A549 (cell line): ENCODE data around the gene LVRN. TPM values are rescaled to one million over a fixed set of nuclear protein-coding genes. Genes with fewer than 3 reads are reported as not detected.

Source experiments
- ATAC-seq, 2 experiments: fragments of 200-7000 bp in 1 of 2; fragments of >200 bp in 1 of 2; cut with Nextera tagmentation in 1 of 2; cut with Tn5 transposase in 1 of 2; 3 replicates each; pipeline versions ENCODE4 v1.8.0 to v1.9.1; 2018 to 2020; ENCODE audit warnings: mild to moderate bottlenecking in 1 of 2, moderate library complexity in 1 of 2
- CTCF ChIA-PET: fragments of 300-600 bp; sonication (Branson Sonifier 250); formaldehyde crosslinking; extraction: SDS; loops from one replicate; lab custom pipeline; 2021; ENCODE audit warnings: antibody characterized with exemption, inconsistent platforms; lab: Yijun Ruan, JAX
- POLR2A ChIA-PET: fragments of 350-600 bp; formaldehyde crosslinking; extraction: SDS; loops from one replicate; lab custom pipeline; 2021; ENCODE audit warnings: antibody characterized with exemption, inconsistent platforms; lab: Yijun Ruan, JAX
- DNase-seq, 2 experiments: peaks; one replicate each; pipeline versions ENCODE4 v3.0.0 to v3.0.0-alpha.2; 2011 to 2016; ENCODE audit warnings: low read depth in 1 of 2, low spot score in 1 of 2
- FAIRE-seq: peaks from 2 replicates; lab custom pipeline; 2011; peaks lifted over from hg19 to GRCh38; lab: Jason Lieb, UNC
- H3K27ac ChIP-seq, 2 experiments: fragments of >200 bp; sonication (Bioruptor Twin); formaldehyde crosslinking; 3 replicates each; pipeline ENCODE4 v1.5.1; 2016 to 2017
- H3K4me1 ChIP-seq: fragments of >200 bp; sonication (Bioruptor Twin); formaldehyde crosslinking; 3 replicates; pipeline ENCODE4 v1.6.1; 2016
- H3K4me2 ChIP-seq: fragments of >200 bp; sonication (Bioruptor Twin); formaldehyde crosslinking; 3 replicates; pipeline ENCODE4 v1.6.1; 2016
- H3K4me3 ChIP-seq: fragments of >200 bp; sonication (Bioruptor Twin); formaldehyde crosslinking; 3 replicates; pipeline ENCODE4 v1.5.1; 2016
- H3K9me3 ChIP-seq: fragments of >200 bp; sonication (Bioruptor Twin); formaldehyde crosslinking; 3 replicates; pipeline ENCODE4 v1.6.1; 2016
- BHLHE40 ChIP-seq: IDR thresholded peaks from 2 replicates; pipeline ENCODE4 v1.6.1; 2012; ENCODE audit warnings: low read depth, low read length, inconsistent platforms
- EP300 ChIP-seq, 2 experiments: fragments of >200 bp; sonication (Bioruptor Twin); formaldehyde crosslinking; IDR thresholded peaks; 2 replicates in 1 of 2; 3 replicates in 1 of 2; pipeline ENCODE4 v1.6.1; 2016 to 2017
- HOXA7 ChIP-seq: fragments of 250-450 bp; sonication (Bioruptor Pico); IDR thresholded peaks from 2 replicates; pipeline ENCODE4 v1.5.0; 2020; ENCODE audit warnings: mild to moderate bottlenecking, moderate library complexity
- NFE2L2 ChIP-seq: fragments of 150-350 bp; conservative IDR thresholded peaks from 2 replicates; pipeline ENCODE4 v1.6.1; 2014; ENCODE audit warnings: low read length
- RFX5 ChIP-seq: fragments of 450-650 bp; IDR thresholded peaks from 2 replicates; pipeline ENCODE4 v1.7.1; 2014; ENCODE audit warnings: antibody characterized with exemption, mild to moderate bottlenecking, moderate library complexity
- RNF2 ChIP-seq: fragments of 200-600 bp; sonication (generic); IDR thresholded peaks from 2 replicates; pipeline ENCODE4 v1.6.1; 2016; ENCODE audit warnings: low read depth, mild to moderate bottlenecking, antibody characterized with exemption, moderate library complexity, borderline replicate concordance
- TFCP2L1 ChIP-seq: fragments of 250-450 bp; sonication (Bioruptor Pico); IDR thresholded peaks from 2 replicates; pipeline ENCODE4 v1.5.0; 2021; ENCODE audit warnings: mild to moderate bottlenecking
- ZC3H11A ChIP-seq: fragments of 450-650 bp; IDR thresholded peaks from 2 replicates; pipeline ENCODE4 v1.6.1; 2014; ENCODE audit warnings: antibody characterized with exemption, mild to moderate bottlenecking
- WGBS: methylation state at CpG from one replicate; pipeline ENCODE4 v1.1.6; 2017; ENCODE audit errors: missing lambda C conversion rate; 5-methylcytosine and 5-hydroxymethylcytosine counted together
- polyA plus RNA-seq, 4 experiments: library from polyadenylated mRNA; depleted of rRNA in 3 of 4; stranded (reverse); fragments of >200 nt; fragmentation: RNase III in 1 of 4; extraction: RNeasy Plus Mini Kit Qiagen cat#74134 plus additional on column Dnase treatment in 1 of 4; gene quantifications; 2 replicates in 3 of 4; 3 replicates in 1 of 4; pipeline ENCODE4 v1.2.3, GENCODE V29; 2011 to 2017
- TF ChIP-seq, protein P1 (sequence below): fragments of 200-600 bp; sonication (generic); IDR thresholded peaks from 2 replicates; pipeline ENCODE4 v1.6.1; 2016; ENCODE audit warnings: antibody characterized with exemption, mild to moderate bottlenecking, moderate library complexity
- TF ChIP-seq, protein P2 (sequence below): fragments of 450-650 bp; IDR thresholded peaks from 2 replicates; pipeline ENCODE4 v1.6.1; 2014; ENCODE audit warnings: antibody characterized with exemption
- TF ChIP-seq, protein P3 (sequence below): IDR thresholded peaks from 2 replicates; pipeline ENCODE4 v1.6.1; 2012; ENCODE audit warnings: low read depth, borderline replicate concordance
- TF ChIP-seq, protein P4 (sequence below): fragments of 250-450 bp; sonication (Bioruptor Pico); IDR thresholded peaks from 2 replicates; pipeline ENCODE4 v1.5.0; 2021; ENCODE audit warnings: mild to moderate bottlenecking, moderate library complexity, borderline replicate concordance

The LVRN gene
- polyA plus RNA-seq, 2 of the 4 experiments (the other 2 are of a cell fraction), result 0.06 to 0.16 TPM

DNA sequence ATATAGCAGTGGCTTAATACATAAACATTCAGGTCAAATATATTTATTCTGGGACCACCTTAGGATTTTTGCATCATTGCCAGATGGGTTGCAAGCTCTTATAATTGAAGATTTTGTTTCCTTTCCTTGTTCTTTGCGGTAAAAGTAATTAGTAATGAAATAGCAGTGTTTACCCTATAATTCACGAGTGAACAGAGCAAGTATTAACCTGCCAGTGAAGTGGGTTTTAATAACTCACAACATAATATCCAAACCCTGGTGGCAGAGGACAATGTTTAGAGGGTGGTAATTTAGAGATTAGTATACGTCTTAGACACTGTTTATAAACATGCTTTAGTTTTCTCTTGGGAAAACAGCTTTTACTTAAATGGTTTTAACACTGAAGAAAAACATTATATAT, 81.8 kb downstream of the LVRN start:
- Histone ChIP-seq H3K4me2 (no peak overlapping the region), H3K4me1 (no peaks in the 10 kb centered on the region), H3K9me3 (no peaks in the 10 kb centered on the region), H3K27ac (no peak overlapping the region), H3K4me3 (no peak overlapping the region)
- ChIA-PET POLR2A (no interaction called here), CTCF (no interaction called here)
- WGBS, result 55% methylated on average over 3 of the region's 3 CpGs
- FAIRE-seq, result no peak
- TF ChIP-seq HOXA7 (CRISPR knock-in tag) (no peak), NFE2L2 (no peak)
- TF ChIP-seq, protein P1, sequence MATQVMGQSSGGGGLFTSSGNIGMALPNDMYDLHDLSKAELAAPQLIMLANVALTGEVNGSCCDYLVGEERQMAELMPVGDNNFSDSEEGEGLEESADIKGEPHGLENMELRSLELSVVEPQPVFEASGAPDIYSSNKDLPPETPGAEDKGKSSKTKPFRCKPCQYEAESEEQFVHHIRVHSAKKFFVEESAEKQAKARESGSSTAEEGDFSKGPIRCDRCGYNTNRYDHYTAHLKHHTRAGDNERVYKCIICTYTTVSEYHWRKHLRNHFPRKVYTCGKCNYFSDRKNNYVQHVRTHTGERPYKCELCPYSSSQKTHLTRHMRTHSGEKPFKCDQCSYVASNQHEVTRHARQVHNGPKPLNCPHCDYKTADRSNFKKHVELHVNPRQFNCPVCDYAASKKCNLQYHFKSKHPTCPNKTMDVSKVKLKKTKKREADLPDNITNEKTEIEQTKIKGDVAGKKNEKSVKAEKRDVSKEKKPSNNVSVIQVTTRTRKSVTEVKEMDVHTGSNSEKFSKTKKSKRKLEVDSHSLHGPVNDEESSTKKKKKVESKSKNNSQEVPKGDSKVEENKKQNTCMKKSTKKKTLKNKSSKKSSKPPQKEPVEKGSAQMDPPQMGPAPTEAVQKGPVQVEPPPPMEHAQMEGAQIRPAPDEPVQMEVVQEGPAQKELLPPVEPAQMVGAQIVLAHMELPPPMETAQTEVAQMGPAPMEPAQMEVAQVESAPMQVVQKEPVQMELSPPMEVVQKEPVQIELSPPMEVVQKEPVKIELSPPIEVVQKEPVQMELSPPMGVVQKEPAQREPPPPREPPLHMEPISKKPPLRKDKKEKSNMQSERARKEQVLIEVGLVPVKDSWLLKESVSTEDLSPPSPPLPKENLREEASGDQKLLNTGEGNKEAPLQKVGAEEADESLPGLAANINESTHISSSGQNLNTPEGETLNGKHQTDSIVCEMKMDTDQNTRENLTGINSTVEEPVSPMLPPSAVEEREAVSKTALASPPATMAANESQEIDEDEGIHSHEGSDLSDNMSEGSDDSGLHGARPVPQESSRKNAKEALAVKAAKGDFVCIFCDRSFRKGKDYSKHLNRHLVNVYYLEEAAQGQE, result no peak
- TF ChIP-seq, protein P2, sequence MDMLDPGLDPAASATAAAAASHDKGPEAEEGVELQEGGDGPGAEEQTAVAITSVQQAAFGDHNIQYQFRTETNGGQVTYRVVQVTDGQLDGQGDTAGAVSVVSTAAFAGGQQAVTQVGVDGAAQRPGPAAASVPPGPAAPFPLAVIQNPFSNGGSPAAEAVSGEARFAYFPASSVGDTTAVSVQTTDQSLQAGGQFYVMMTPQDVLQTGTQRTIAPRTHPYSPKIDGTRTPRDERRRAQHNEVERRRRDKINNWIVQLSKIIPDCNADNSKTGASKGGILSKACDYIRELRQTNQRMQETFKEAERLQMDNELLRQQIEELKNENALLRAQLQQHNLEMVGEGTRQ, result no peak
- no peak for DNase-seq
- ATAC-seq, result no peak

DNA sequence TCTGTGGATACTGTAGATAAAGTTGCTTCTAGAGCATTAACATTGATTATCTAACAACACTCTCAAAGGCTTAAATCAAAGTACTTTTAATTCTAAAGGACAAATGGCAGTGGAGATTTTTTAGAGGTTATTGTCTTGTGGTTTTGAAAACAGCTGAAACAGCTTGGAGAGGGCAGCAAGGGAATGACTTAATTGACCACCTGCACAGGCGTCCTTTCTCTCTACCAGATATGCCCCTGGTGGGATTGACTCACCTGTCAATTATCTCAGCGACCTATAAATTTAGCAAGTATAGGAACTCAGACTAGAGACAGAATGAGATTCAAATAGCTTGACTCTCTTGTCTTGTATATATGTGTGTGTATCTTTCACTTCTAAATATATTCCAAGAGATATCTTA, 83.5 kb downstream of the LVRN start:
- CTCF ChIA-PET, result no interaction called here

DNA sequence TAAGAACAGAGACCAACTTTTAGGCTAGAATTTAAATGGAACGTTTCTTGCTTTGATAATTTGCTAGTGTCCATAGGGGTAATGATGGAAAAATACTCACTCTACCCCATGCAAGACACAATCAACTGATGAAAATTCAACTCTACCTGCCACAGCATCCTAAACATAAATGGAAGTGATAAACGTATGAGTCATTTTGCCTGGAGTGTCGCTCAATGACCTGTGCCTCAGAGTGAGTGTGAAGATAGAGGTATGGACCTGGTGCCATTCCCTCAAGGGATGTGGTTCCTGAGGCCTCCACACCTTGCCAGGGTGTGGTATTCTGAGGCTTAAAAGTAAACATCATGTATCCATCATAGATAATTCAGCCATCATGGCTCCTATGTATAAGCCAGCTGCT, 84.0 kb downstream of the LVRN start:
- no peak for TF ChIP-seq ZC3H11A
- no peak for TF ChIP-seq TFCP2L1 (CRISPR knock-in tag)
- TF ChIP-seq RFX5, result no peak
- no peak for TF ChIP-seq RNF2
- TF ChIP-seq, all 56 proteins: peak for 0
- FAIRE-seq (no peak), ATAC-seq (no peak), DNase-seq (no peak)
- Histone ChIP-seq H3K4me3 (no peak overlapping the region), H3K27ac (no peak overlapping the region), H3K9me3 (no peaks in the 10 kb centered on the region), H3K4me1 (no peaks in the 10 kb centered on the region), H3K4me2 (no peak overlapping the region)
- ChIA-PET CTCF (no interaction called here), POLR2A (no interaction called here)
- 48% methylated on average over 3 of the region's 3 CpGs for WGBS

More for the DNA sequence above, 83.5 kb downstream of the LVRN start:
- Histone ChIP-seq H3K27ac (no peak overlapping the region), H3K4me3 (no peak overlapping the region), H3K4me1 (no peaks in the 10 kb centered on the region), H3K9me3 (no peaks in the 10 kb centered on the region), H3K4me2 (no peak overlapping the region)
- POLR2A ChIA-PET, result no interaction called here
- FAIRE-seq (no peak), DNase-seq (no peak), ATAC-seq (no peak)
- TF ChIP-seq TFCP2L1 (CRISPR knock-in tag), result no peak
- WGBS, result 11% methylated on average over 2 of the region's 2 CpGs

DNA sequence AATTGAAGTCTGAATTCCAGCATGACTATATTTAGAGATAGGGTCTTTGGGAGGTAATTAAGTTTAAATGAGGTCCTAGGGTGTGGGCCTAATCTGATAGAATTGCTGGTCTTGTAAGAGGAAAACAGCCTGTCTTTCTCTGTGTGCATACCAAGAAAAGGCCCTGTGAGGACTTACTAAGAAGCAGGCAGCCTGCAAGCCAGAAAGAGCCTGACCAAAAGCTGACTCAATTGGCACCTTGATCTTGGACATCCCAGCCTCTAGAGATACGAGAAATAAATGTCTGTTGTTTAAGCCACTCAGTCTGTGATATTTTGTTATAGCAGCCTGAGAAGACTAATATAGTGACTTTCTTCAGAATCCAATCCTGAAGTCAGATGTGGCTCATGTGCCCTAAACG, 84.5 kb downstream of the LVRN start:
- H3K4me3 ChIP-seq, result no peak overlapping the region
- TF ChIP-seq RFX5 (no peak), BHLHE40 (no peak), EP300 (IDR thresholded peaks at IDR 0.05) (no peak)
- TF ChIP-seq, protein P3, sequence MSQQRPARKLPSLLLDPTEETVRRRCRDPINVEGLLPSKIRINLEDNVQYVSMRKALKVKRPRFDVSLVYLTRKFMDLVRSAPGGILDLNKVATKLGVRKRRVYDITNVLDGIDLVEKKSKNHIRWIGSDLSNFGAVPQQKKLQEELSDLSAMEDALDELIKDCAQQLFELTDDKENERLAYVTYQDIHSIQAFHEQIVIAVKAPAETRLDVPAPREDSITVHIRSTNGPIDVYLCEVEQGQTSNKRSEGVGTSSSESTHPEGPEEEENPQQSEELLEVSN, result no peak
- TF ChIP-seq, protein P4, sequence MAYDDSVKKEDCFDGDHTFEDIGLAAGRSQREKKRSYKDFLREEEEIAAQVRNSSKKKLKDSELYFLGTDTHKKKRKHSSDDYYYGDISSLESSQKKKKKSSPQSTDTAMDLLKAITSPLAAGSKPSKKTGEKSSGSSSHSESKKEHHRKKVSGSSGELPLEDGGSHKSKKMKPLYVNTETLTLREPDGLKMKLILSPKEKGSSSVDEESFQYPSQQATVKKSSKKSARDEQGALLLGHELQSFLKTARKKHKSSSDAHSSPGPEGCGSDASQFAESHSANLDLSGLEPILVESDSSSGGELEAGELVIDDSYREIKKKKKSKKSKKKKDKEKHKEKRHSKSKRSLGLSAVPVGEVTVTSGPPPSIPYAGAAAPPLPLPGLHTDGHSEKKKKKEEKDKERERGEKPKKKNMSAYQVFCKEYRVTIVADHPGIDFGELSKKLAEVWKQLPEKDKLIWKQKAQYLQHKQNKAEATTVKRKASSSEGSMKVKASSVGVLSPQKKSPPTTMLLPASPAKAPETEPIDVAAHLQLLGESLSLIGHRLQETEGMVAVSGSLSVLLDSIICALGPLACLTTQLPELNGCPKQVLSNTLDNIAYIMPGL (CRISPR knock-in tag), result no peak
- no peak overlapping the region for H3K27ac ChIP-seq
- H3K9me3 ChIP-seq, result no peaks in the 10 kb centered on the region
- DNase-seq (no peak), ATAC-seq (no peak), FAIRE-seq (no peak)
- no peaks in the 10 kb centered on the region for H3K4me1 ChIP-seq
- ChIA-PET POLR2A (no interaction called here), CTCF (interaction anchor here (1.0 kb wide), 1 partner anchor 417 kb away, joined by 3 read pairs; no protein-coding TSS in a partner anchor)
- 42% methylated on average over 2 of the region's 2 CpGs for WGBS
- H3K4me2 ChIP-seq, result no peak overlapping the region
